ENCODE results near the gene APRT.

DNA sequence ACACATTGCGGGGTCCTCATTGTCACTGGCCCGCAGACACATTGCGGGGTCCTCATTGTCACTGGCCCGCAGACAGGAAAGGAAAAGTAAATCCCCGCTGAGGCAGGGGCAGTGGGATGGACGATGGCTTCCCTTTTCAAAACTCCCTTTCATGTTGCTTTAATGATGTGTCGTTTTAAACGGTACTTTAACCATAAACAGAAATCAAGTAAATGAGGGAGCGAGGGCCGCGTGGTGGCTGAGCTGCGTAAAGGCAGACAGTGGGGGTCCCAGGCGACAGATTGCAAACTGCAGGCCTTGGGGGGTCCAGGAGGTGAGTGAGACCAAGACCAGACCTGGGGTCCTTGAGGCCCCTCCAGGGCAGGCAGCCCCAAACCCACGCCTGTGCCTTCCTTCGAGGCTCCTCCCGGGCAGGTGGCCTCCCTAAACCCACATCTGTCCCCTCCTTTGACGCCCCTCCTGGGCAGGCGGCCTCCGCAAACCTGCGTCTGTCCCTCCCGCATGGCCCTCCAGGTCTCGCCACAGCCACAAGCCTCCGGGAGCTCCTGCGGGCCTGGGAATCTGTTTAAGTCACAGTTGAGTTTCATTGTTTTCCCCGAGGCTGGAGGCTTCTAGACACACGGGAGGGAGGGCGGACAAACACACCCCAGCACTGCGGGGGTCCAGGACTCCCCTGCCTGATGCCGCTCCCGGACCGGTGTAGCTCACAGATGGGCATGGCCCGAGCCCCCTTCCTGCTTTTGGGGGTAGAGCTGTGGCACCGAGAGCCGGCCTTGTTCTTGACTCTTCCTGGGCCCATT, 34.1 kb downstream of the APRT start:
- TF ChIP-seq, protein P1, sequence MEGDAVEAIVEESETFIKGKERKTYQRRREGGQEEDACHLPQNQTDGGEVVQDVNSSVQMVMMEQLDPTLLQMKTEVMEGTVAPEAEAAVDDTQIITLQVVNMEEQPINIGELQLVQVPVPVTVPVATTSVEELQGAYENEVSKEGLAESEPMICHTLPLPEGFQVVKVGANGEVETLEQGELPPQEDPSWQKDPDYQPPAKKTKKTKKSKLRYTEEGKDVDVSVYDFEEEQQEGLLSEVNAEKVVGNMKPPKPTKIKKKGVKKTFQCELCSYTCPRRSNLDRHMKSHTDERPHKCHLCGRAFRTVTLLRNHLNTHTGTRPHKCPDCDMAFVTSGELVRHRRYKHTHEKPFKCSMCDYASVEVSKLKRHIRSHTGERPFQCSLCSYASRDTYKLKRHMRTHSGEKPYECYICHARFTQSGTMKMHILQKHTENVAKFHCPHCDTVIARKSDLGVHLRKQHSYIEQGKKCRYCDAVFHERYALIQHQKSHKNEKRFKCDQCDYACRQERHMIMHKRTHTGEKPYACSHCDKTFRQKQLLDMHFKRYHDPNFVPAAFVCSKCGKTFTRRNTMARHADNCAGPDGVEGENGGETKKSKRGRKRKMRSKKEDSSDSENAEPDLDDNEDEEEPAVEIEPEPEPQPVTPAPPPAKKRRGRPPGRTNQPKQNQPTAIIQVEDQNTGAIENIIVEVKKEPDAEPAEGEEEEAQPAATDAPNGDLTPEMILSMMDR (IDR thresholded peaks at IDR 0.05), result no peak
- TF ChIP-seq POLR2A (IDR thresholded peaks at IDR 0.05) (no peak), POLR2AphosphoS5 (IDR thresholded peaks at IDR 0.05) (no peak), EP300 (IDR thresholded peaks at IDR 0.05; ENCODE audit: low read depth) (no peak)

Measured in transverse colon (tissue), 4 donors.